AG04449 (cell line): Measurements from ENCODE around the gene QRFP.

Experiments
- CTCF ChIA-PET: fragments of 350-600 bp; formaldehyde crosslinking; extraction: SDS; loops from one replicate; lab custom pipeline; 2021; ENCODE audit warnings: antibody characterized with exemption; lab: Yijun Ruan, JAX
- POLR2A ChIA-PET: fragments of 400-600, 350-600 bp; formaldehyde crosslinking; extraction: SDS; loops from one replicate; lab custom pipeline; 2020; ENCODE audit warnings: antibody characterized with exemption, inconsistent platforms; lab: Yijun Ruan, JAX
- DNase-seq: peaks from one replicate; pipeline ENCODE4 v3.0.0-alpha.2; 2010; ENCODE audit warnings: low read depth, low spot score
- H3K4me3 ChIP-seq: 2 replicates; pipeline ENCODE4 v1.5.1; 2011; ENCODE audit warnings: low read depth, mild to moderate bottlenecking, control low read depth, low read length
- CTCF ChIP-seq: IDR thresholded peaks from one replicate; pipeline ENCODE4 v1.5.1; 2011; ENCODE audit warnings: mild to moderate bottlenecking, moderate library complexity, low read length, control low read depth, inconsistent platforms; ENCODE audit not compliant: insufficient read depth; ENCODE audit errors: missing control alignments

QRFP gene

GRCh38 chr9:130847306-130848217 lies 49.0 kb downstream of the QRFP start:
- TF ChIP-seq CTCF, result peak; percentile 30
- DNase-seq, result peak; percentile 99
- H3K4me3 ChIP-seq, result 0 out of 2 replicates have a peak overlapping the region, but pooled peaks have one; percentile 2
- POLR2A ChIA-PET, result interaction anchor here (1.0 to 2.8 kb wide), 6 partner anchors 11 to 134 kb away, joined by 3 to 24 read pairs (median 4); partner anchors contain the start of gene ABL1
- CTCF ChIA-PET, result interaction anchor here (0.8 to 2.4 kb wide), 6 partner anchors 9 to 140 kb away, joined by 3 to 14 read pairs (median 8); no protein-coding TSS in a partner anchor

- peak overlapping the region; percentile 42 for H3K4me3 ChIP-seq
- CTCF ChIA-PET, result interaction anchor here (0.8 to 2.4 kb wide), 14 partner anchors 8 to 200 kb away, joined by 3 to 14 read pairs (median 5); no protein-coding TSS in a partner anchor
- no peak for TF ChIP-seq CTCF
- no peak for DNase-seq
- POLR2A ChIA-PET, result interaction anchor here (1.0 to 2.8 kb wide), 5 partner anchors 11 to 133 kb away, joined by 3 to 24 read pairs (median 4); partner anchors contain the start of gene ABL1
Observed at GRCh38 chr9:130846487-130847305, 49.9 kb downstream of the QRFP start.

- no peak for TF ChIP-seq CTCF
- H3K4me3 ChIP-seq, result peak overlapping the region; percentile 42
- DNase-seq, result no peak
- ChIA-PET POLR2A (interaction anchor here (1.0 to 2.8 kb wide), 4 partner anchors 10 to 17 kb away, joined by 3 to 24 read pairs (median 12); partner anchors contain the start of gene ABL1), CTCF (interaction anchor here (0.8 to 2.4 kb wide), 17 partner anchors 8 to 200 kb away, joined by 3 to 14 read pairs (median 4); no protein-coding TSS in a partner anchor)
Observed at GRCh38 chr9:130845901-130846481, 50.6 kb downstream of the QRFP start.

- no peak for TF ChIP-seq CTCF
- DNase-seq, result no peak
- ChIA-PET CTCF (interaction anchor here (0.9 to 2.4 kb wide), 12 partner anchors 11 to 163 kb away, joined by 3 to 14 read pairs (median 4); no protein-coding TSS in a partner anchor), POLR2A (interaction anchor here (2.5 to 2.8 kb wide), 2 partner anchors 9 to 13 kb away, joined by 19 to 24 read pairs; partner anchors contain the start of gene ABL1)
- H3K4me3 ChIP-seq, result peak overlapping the region; percentile 19
Observed at GRCh38 chr9:130845254-130845653, 51.4 kb downstream of the QRFP start.

GRCh38 chr9:130844044-130844451 lies 52.6 kb downstream of the QRFP start:
- no peak overlapping the region for H3K4me3 ChIP-seq
- TF ChIP-seq CTCF, result no peak
- DNase-seq, result no peak
- POLR2A ChIA-PET, result no interaction called here
- CTCF ChIA-PET, result interaction anchor here (1.0 kb wide), 1 partner anchor 68 kb away, joined by 4 read pairs; no protein-coding TSS in a partner anchor
